ENCODE data around the gene UBL3. TPM values are rescaled to one million over a fixed set of nuclear protein-coding genes. Genes with fewer than 3 reads are reported as not detected.

Gene UBL3
- polyA plus RNA-seq, 1 of the 3 experiments (the other 2 are of a cell fraction): 5.8 TPM

DNA sequence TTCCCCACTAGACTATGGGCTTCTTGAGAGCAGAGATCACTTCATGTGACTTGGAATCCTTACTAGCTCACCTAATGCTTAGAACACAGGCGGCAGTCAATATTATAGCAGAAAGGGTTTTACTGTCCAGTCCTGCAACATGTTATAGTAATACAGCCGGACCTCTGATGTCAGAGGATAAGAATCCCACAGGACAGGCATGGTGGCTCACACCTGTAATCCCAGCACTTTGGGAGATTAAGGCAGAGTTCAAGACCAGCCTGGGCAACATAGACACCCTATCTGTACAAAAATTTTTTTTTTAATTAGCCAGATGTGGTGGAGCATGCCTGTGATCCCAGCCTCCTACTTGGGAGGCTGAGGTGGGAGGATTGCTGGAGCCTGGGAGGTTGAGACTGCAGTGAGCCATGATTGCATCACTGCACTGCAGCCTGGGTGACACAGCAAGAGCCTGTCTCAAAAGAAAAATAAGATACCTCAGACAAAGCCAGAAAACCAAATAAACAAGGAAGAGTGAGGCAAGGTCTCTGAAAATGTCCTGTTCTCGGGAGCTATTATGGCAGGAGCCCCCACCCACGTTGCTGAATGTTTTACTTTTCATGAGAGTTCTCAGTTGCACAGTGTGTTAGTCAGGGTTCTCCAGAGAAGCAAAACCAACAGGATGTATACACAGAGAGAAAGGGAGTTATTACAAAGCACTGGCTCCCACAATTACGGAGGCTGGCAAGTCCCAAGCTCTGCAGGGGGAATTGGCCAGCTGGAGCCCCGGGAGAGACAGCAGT lies 100.8 kb downstream of the UBL3 start:
- H3K4me3 ChIP-seq (ENCODE audit: low read depth in 2 of 2, low read length in 1 of 2): no peak overlapping the region
- POLR2A ChIA-PET: no interaction called here
- no peak for DNase-seq

More for the DNA sequence above, 100.8 kb downstream of the UBL3 start:
- TF ChIP-seq EP300 (IDR thresholded peaks at IDR 0.05; ENCODE audit: borderline replicate concordance in 1 of 2, low read depth in 1 of 2, low read length in 1 of 2) (no peak), REST (IDR thresholded peaks at IDR 0.05; ENCODE audit: low read depth, low read length) (no peak), MXI1 (IDR thresholded peaks at IDR 0.05; ENCODE audit: low read depth, low read length) (no peak), JUND (IDR thresholded peaks at IDR 0.05) (no peak), MAX (IDR thresholded peaks at IDR 0.05; ENCODE audit: low read depth) (no peak), RCOR1 (IDR thresholded peaks at IDR 0.05; ENCODE audit: low read length) (no peak), SIN3A (IDR thresholded peaks at IDR 0.05; ENCODE audit: borderline replicate concordance, low read depth, low read length) (no peak), ELF1 (IDR thresholded peaks at IDR 0.05) (no peak), MEF2A (IDR thresholded peaks at IDR 0.05; ENCODE audit: borderline replicate concordance, low read depth) (no peak), YY1 (IDR thresholded peaks at IDR 0.05; ENCODE audit: low read depth) (no peak), RXRA (IDR thresholded peaks at IDR 0.05; ENCODE audit: borderline replicate concordance, low read depth) (no peak), RAD21 (IDR thresholded peaks at IDR 0.05; ENCODE audit: low read length) (no peak), GATA2 (CRISPR knock-in tag; IDR thresholded peaks at IDR 0.05) (no peak), SMC3 (IDR thresholded peaks at IDR 0.05; ENCODE audit: low read depth, low read length) (no peak), FOXJ3 (CRISPR knock-in tag; IDR thresholded peaks at IDR 0.05) (no peak), NFIC (IDR thresholded peaks at IDR 0.05; ENCODE audit: borderline replicate concordance) (no peak)
- TF ChIP-seq, protein P1, sequence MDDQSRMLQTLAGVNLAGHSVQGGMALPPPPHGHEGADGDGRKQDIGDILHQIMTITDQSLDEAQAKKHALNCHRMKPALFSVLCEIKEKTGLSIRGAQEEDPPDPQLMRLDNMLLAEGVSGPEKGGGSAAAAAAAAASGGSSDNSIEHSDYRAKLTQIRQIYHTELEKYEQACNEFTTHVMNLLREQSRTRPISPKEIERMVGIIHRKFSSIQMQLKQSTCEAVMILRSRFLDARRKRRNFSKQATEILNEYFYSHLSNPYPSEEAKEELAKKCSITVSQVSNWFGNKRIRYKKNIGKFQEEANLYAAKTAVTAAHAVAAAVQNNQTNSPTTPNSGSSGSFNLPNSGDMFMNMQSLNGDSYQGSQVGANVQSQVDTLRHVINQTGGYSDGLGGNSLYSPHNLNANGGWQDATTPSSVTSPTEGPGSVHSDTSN (IDR thresholded peaks at IDR 0.05): no peak
- TF ChIP-seq, protein P2, sequence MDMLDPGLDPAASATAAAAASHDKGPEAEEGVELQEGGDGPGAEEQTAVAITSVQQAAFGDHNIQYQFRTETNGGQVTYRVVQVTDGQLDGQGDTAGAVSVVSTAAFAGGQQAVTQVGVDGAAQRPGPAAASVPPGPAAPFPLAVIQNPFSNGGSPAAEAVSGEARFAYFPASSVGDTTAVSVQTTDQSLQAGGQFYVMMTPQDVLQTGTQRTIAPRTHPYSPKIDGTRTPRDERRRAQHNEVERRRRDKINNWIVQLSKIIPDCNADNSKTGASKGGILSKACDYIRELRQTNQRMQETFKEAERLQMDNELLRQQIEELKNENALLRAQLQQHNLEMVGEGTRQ (IDR thresholded peaks at IDR 0.05; ENCODE audit: borderline replicate concordance, low read depth, low read length): no peak
- TF ChIP-seq, protein P3, sequence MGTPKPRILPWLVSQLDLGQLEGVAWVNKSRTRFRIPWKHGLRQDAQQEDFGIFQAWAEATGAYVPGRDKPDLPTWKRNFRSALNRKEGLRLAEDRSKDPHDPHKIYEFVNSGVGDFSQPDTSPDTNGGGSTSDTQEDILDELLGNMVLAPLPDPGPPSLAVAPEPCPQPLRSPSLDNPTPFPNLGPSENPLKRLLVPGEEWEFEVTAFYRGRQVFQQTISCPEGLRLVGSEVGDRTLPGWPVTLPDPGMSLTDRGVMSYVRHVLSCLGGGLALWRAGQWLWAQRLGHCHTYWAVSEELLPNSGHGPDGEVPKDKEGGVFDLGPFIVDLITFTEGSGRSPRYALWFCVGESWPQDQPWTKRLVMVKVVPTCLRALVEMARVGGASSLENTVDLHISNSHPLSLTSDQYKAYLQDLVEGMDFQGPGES (IDR thresholded peaks at IDR 0.05; ENCODE audit: low read depth, low read length): no peak
- Histone ChIP-seq H3K4me1 (ENCODE audit: control insufficient read depth in 1 of 2, insufficient read depth in 2 of 2, low read depth in 1 of 2, low read length in 1 of 2) (peaks cover 0 to 6% of the 10 kb centered on the region in 2 experiments; a peak in 1 of 4 replicates), H2AFZ (ENCODE audit: low read depth) (no peak overlapping the region), H3K27ac (ENCODE audit: low read depth in 2 of 2, low read length in 1 of 2) (no peak overlapping the region), H3K79me2 (ENCODE audit: insufficient read depth) (no peaks in the 10 kb centered on the region), H3K36me3 (replicated peaks in 1 of 2; ENCODE audit: control insufficient read depth in 1 of 2, insufficient read depth in 2 of 2, low read length in 1 of 2) (no peaks in the 10 kb centered on the region), H3K9me3 (no peaks in the 10 kb centered on the region), H4K20me1 (ENCODE audit: insufficient read depth) (no peaks in the 10 kb centered on the region), H3K9ac (no peak overlapping the region), H3F3A (replicated peaks; ENCODE audit: insufficient read depth) (no peaks in the 10 kb centered on the region), H3K9me2 (no peaks in the 10 kb centered on the region), H3K27me3 (ENCODE audit: insufficient read depth) (no peaks in the 10 kb centered on the region; the same call in 1 of the 2 replicates), H3K4me2 (no peak overlapping the region)
- 83% methylated on average over 6 of the region's 6 CpGs for WGBS (ENCODE audit: low lambda C conversion rate)
- CTCF ChIA-PET: interaction anchor here (1.5 kb wide), 1 partner anchor 22 kb away, joined by 4 read pairs; no protein-coding TSS in a partner anchor

Data from SK-N-SH (cell line).